GM12878 (cell line): ENCODE results near the gene WDFY3. TPM values are rescaled to one million over a fixed set of nuclear protein-coding genes. Genes with fewer than 3 reads are reported as not detected.

ENCODE experiments used
- ATAC-seq: fragments of 200-7000 bp; cut with Tn5 transposase; 3 replicates; pipeline ENCODE4 v1.9.1; 2020; ENCODE audit warnings: mild to moderate bottlenecking, moderate library complexity
- BruUV-seq: library from RNA; stranded (reverse); fragments of 400-500 nt; replicated peaks from 2 replicates; lab custom pipeline; 2021; lab: Mats Ljungman, UMichigan
- CTCF ChIA-PET: fragments of 300-600 bp; sonication (Branson Sonifier 250); formaldehyde crosslinking; extraction: SDS; loops from one replicate; lab custom pipeline; 2021; ENCODE audit warnings: inconsistent platforms; lab: Yijun Ruan, JAX
- POLR2A ChIA-PET: fragments of 350-600 bp; formaldehyde crosslinking; extraction: SDS; loops from one replicate; lab custom pipeline; 2021; ENCODE audit warnings: inconsistent platforms; lab: Charles Lee
- RAD21 ChIA-PET: fragments of 300-600 bp; sonication (Branson Sonifier 250); formaldehyde crosslinking; loops from one replicate; lab custom pipeline; 2023; ENCODE audit warnings: antibody characterized with exemption; ENCODE audit not compliant: unreplicated experiment; lab: Charles Lee
- SMC1A ChIA-PET: fragments of 300-600 bp; sonication (Branson Sonifier 250); formaldehyde crosslinking; loops from one replicate; lab custom pipeline; 2023; ENCODE audit not compliant: unreplicated experiment, uncharacterized antibody; lab: Charles Lee
- DNase-seq: peaks from one replicate; pipeline ENCODE4 v3.0.0-alpha.2; 2011; ENCODE audit warnings: low read depth, low spot score
- FAIRE-seq: peaks from 3 replicates; lab custom pipeline; 2011; peaks lifted over from hg19 to GRCh38; lab: Jason Lieb, UNC
- H2AFZ ChIP-seq: 2 replicates; pipeline ENCODE4 v1.6.0; 2011; ENCODE audit warnings: low read depth, low read length, control low read depth; ENCODE audit not compliant: control insufficient read depth
- H3K27ac ChIP-seq: 2 replicates; pipeline ENCODE4 v1.5.1; 2011; ENCODE audit warnings: control low read depth; ENCODE audit not compliant: control insufficient read depth, insufficient read depth
- H3K27me3 ChIP-seq, 2 experiments: replicated peaks in 1 of 2; 2 replicates each; pipeline versions ENCODE4 v1.6.0 to v1.6.1; 2011; ENCODE audit warnings: low read length in 1 of 2; ENCODE audit not compliant: control insufficient read depth in 2 of 2, insufficient read depth in 2 of 2
- H3K36me3 ChIP-seq, 2 experiments: 2 replicates each; pipeline ENCODE4 v1.5.1; 2011; ENCODE audit warnings: low read length in 1 of 2; ENCODE audit not compliant: control insufficient read depth in 2 of 2, insufficient read depth in 2 of 2
- H3K4me1 ChIP-seq: 2 replicates; pipeline ENCODE4 v1.6.1; 2011; ENCODE audit warnings: mild to moderate bottlenecking, low read length, moderate library complexity, mixed read lengths; ENCODE audit not compliant: control insufficient read depth, insufficient read depth
- H3K4me2 ChIP-seq: 2 replicates; pipeline ENCODE4 v1.6.0; 2011; ENCODE audit warnings: control low read depth; ENCODE audit not compliant: control insufficient read depth, insufficient read depth
- H3K4me3 ChIP-seq: fragments of 200-600 bp; sonication (generic); 2 replicates; pipeline ENCODE4 v1.5.1; 2016
- H3K79me2 ChIP-seq: 2 replicates; pipeline ENCODE4 v1.6.0; 2011; ENCODE audit warnings: low read length; ENCODE audit not compliant: control insufficient read depth, insufficient read depth
- H3K9ac ChIP-seq: 2 replicates; pipeline ENCODE4 v1.8.0; 2011; ENCODE audit warnings: low read length, control low read depth, mixed read lengths; ENCODE audit not compliant: control insufficient read depth, insufficient read depth
- H3K9me3 ChIP-seq: replicated peaks from 3 replicates; pipeline ENCODE4 v1.5.1; 2011; ENCODE audit warnings: mild to moderate bottlenecking, low read length; ENCODE audit not compliant: control insufficient read depth, insufficient read depth
- H4K20me1 ChIP-seq: 2 replicates; pipeline ENCODE4 v1.6.0; 2011; ENCODE audit not compliant: control insufficient read depth, insufficient read depth
- MXI1 ChIP-seq: fragments of 150-350 bp; IDR thresholded peaks from 2 replicates; pipeline ENCODE4 v1.6.1; 2011; ENCODE audit warnings: low read depth, mild to moderate bottlenecking, inconsistent platforms, low read length, improper control_type of control experiment
- WGBS: methylation state at CpG from one replicate; pipeline ENCODE4 v1.1.6; 2016; ENCODE audit warnings: low lambda C conversion rate; ENCODE audit not compliant: insufficient replicate concordance, insufficient coverage; ENCODE audit errors: missing lambda C conversion rate; 5-methylcytosine and 5-hydroxymethylcytosine counted together
- in situ Hi-C: fragments of 300-500 bp; cut with MboI; formaldehyde crosslinking; loops from 9 replicates; pipeline ENCODE4 v1.14.3; 2018; ENCODE audit warnings: mixed read lengths
- intact Hi-C: fragments of 100-400 bp; cut with micrococcal nuclease; formaldehyde crosslinking; loops from one replicate; pipeline ENCODE4 v1.14.2; 2022; ENCODE audit not compliant: unreplicated experiment
- polyA plus RNA-seq, 11 experiments: library from polyadenylated mRNA; depleted of rRNA in 4 of 11; unstranded in 6 of 11; stranded (reverse) in 5 of 11; fragments of >200 nt; fragmentation: Nextera tagmentation in 4 of 11; fragmentation: Illumina TruSeq in 1 of 11; extraction: Ambion mirVana in 4 of 11; extraction: Trizol in 1 of 11; gene quantifications; 1 replicate in 1 of 11; 2 replicates in 10 of 11; pipeline versions ENCODE4 v1.2.1 to v1.2.3, GENCODE V29; 2011 to 2016; ENCODE audit warnings: inconsistent platforms in 2 of 11, missing spikeins in 2 of 11, low read depth in 1 of 11
- total RNA-seq, 4 experiments: library from RNA; depleted of rRNA in 3 of 4; stranded (reverse); fragments of >200 nt in 3 of 4; fragmentation: Illumina TruSeq in 1 of 4; extraction: Trizol in 1 of 4; gene quantifications; 2 replicates each; pipeline versions ENCODE4 v1.2.1 to v1.2.3, GENCODE V29; 2013 to 2021
- TF ChIP-seq, protein P1 (sequence below): IDR thresholded peaks from 2 replicates; pipeline ENCODE4 v1.6.1; 2012; ENCODE audit warnings: improper control_type of control experiment, low read depth, low read length; ENCODE audit not compliant: insufficient replicate concordance
- TF ChIP-seq, protein P2 (sequence below): fragments of 450-650 bp; IDR thresholded peaks from 2 replicates; pipeline ENCODE4 v1.6.1; 2018; ENCODE audit warnings: mild to moderate bottlenecking, low read depth, moderate library complexity; ENCODE audit not compliant: partially characterized antibody
- TF ChIP-seq, protein P3 (sequence below): fragments of 450-650 bp; IDR thresholded peaks from 2 replicates; pipeline ENCODE4 v1.6.1; 2016; ENCODE audit warnings: mild to moderate bottlenecking

The WDFY3 gene
- total and polyA plus RNA-seq, 10 of the 15 experiments (the other 5 are each of a cell fraction or from before 2014, with no cell fraction given), result 0.01 to 0.23 (median 0.12) TPM; not detected in 2

DNA sequence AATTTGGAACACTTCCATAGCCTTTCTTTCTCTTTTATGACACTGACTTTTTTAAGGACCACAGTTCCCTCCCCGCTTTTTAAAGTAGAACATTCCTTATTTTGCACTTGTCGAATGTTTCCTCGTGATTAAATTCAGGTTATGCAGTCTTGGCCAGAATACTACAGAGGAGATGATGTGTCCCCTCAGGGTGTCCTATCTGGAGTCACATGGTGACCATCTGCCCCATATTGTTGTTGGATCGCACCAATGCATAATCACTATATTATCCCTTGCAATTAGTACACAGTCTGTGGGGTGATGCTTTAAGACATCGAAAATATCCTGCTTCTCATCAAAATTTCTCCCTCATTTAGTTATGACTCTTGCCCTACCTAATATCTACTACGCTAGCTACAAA, 27.4 kb downstream of the WDFY3 start (continued):
- TF ChIP-seq, protein P1, sequence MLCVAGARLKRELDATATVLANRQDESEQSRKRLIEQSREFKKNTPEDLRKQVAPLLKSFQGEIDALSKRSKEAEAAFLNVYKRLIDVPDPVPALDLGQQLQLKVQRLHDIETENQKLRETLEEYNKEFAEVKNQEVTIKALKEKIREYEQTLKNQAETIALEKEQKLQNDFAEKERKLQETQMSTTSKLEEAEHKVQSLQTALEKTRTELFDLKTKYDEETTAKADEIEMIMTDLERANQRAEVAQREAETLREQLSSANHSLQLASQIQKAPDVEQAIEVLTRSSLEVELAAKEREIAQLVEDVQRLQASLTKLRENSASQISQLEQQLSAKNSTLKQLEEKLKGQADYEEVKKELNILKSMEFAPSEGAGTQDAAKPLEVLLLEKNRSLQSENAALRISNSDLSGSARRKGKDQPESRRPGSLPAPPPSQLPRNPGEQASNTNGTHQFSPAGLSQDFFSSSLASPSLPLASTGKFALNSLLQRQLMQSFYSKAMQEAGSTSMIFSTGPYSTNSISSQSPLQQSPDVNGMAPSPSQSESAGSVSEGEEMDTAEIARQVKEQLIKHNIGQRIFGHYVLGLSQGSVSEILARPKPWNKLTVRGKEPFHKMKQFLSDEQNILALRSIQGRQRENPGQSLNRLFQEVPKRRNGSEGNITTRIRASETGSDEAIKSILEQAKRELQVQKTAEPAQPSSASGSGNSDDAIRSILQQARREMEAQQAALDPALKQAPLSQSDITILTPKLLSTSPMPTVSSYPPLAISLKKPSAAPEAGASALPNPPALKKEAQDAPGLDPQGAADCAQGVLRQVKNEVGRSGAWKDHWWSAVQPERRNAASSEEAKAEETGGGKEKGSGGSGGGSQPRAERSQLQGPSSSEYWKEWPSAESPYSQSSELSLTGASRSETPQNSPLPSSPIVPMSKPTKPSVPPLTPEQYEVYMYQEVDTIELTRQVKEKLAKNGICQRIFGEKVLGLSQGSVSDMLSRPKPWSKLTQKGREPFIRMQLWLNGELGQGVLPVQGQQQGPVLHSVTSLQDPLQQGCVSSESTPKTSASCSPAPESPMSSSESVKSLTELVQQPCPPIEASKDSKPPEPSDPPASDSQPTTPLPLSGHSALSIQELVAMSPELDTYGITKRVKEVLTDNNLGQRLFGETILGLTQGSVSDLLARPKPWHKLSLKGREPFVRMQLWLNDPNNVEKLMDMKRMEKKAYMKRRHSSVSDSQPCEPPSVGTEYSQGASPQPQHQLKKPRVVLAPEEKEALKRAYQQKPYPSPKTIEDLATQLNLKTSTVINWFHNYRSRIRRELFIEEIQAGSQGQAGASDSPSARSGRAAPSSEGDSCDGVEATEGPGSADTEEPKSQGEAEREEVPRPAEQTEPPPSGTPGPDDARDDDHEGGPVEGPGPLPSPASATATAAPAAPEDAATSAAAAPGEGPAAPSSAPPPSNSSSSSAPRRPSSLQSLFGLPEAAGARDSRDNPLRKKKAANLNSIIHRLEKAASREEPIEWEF, result no peak
- TF ChIP-seq MXI1, result no peak

DNA sequence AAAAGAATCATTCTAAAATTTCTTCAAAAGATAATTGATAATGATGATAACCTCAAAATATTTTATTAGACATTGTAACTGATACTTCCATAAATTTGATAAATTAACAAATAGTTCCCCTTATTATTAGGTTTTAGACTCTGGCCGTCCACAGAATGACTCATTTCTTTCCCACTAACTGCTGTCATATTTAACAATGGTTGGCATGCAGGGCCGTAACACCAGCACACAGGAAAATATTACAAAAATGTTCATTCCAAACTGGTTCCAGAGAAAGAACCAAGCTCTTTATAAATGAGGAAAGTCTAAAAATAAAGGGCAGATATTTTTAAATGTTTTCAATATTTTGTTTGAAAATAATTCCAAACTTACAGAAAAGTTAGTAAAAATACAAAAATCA, 28.2 kb downstream of the WDFY3 start:
- H3K79me2 ChIP-seq, result no peaks in the 10 kb centered on the region
- H3K4me3 ChIP-seq, result no peak overlapping the region
- BruUV-seq, result no TSS peak
- no peaks in the 10 kb centered on the region for H3K9me3 ChIP-seq
- DNase-seq, result no peak
- H3K27ac ChIP-seq, result no peak overlapping the region
- H3K36me3 ChIP-seq, result no peaks in the 10 kb centered on the region
- no peaks in the 10 kb centered on the region for H4K20me1 ChIP-seq
- CTCF ChIA-PET, result no interaction called here
- no peak for ATAC-seq
- SMC1A ChIA-PET, result no interaction called here
- POLR2A ChIA-PET, result no interaction called here
- H3K9ac ChIP-seq, result no peak overlapping the region
- intact Hi-C loops, result no loop called here
- in situ Hi-C loops, result no loop called here
- no peak overlapping the region for H3K4me2 ChIP-seq
- H3K27me3 ChIP-seq, result no peaks in the 10 kb centered on the region
- RAD21 ChIA-PET, result no interaction called here
- H3K4me1 ChIP-seq, result no peaks in the 10 kb centered on the region
- TF ChIP-seq, protein P2, sequence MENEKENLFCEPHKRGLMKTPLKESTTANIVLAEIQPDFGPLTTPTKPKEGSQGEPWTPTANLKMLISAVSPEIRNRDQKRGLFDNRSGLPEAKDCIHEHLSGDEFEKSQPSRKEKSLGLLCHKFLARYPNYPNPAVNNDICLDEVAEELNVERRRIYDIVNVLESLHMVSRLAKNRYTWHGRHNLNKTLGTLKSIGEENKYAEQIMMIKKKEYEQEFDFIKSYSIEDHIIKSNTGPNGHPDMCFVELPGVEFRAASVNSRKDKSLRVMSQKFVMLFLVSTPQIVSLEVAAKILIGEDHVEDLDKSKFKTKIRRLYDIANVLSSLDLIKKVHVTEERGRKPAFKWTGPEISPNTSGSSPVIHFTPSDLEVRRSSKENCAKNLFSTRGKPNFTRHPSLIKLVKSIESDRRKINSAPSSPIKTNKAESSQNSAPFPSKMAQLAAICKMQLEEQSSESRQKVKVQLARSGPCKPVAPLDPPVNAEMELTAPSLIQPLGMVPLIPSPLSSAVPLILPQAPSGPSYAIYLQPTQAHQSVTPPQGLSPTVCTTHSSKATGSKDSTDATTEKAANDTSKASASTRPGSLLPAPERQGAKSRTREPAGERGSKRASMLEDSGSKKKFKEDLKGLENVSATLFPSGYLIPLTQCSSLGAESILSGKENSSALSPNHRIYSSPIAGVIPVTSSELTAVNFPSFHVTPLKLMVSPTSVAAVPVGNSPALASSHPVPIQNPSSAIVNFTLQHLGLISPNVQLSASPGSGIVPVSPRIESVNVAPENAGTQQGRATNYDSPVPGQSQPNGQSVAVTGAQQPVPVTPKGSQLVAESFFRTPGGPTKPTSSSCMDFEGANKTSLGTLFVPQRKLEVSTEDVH, result no peak
- TF ChIP-seq, protein P3, sequence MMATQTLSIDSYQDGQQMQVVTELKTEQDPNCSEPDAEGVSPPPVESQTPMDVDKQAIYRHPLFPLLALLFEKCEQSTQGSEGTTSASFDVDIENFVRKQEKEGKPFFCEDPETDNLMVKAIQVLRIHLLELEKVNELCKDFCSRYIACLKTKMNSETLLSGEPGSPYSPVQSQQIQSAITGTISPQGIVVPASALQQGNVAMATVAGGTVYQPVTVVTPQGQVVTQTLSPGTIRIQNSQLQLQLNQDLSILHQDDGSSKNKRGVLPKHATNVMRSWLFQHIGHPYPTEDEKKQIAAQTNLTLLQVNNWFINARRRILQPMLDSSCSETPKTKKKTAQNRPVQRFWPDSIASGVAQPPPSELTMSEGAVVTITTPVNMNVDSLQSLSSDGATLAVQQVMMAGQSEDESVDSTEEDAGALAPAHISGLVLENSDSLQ, result no peak
- no peak for FAIRE-seq
- 4% methylated on average over 2 of the region's 2 CpGs for WGBS
- no peak overlapping the region for H2AFZ ChIP-seq
